ENCODE data around the gene ATF7IP.

ATF7IP gene

GRCh38 chr12:14481201-14481600, 115.7 kb downstream of the ATF7IP start:
- no peaks in the 10 kb centered on the region for H3K27me3 ChIP-seq (replicated peaks; ENCODE audit: control insufficient read depth, insufficient read depth, low read length)
- H3K36me3 ChIP-seq (ENCODE audit: control insufficient read depth, insufficient read depth, low read length) = peaks cover 23% of the 10 kb centered on the region
- no peak for TF ChIP-seq CTCF (IDR thresholded peaks at IDR 0.05; ENCODE audit: insufficient read depth, low read length, poor library complexity, severe bottlenecking)
- no peak for DNase-seq (ENCODE audit: extremely low read depth, insufficient read length)
- H3K4me3 ChIP-seq (replicated peaks; ENCODE audit: low read depth, low read length) = no peak overlapping the region

- Histone ChIP-seq H3K27me3 (replicated peaks; ENCODE audit: control insufficient read depth, insufficient read depth, low read length) (no peaks in the 10 kb centered on the region), H3K36me3 (ENCODE audit: control insufficient read depth, insufficient read depth, low read length) (peaks cover 23% of the 10 kb centered on the region), H3K4me3 (replicated peaks; ENCODE audit: low read depth, low read length) (no peak overlapping the region)
- no peak for TF ChIP-seq CTCF (IDR thresholded peaks at IDR 0.05; ENCODE audit: insufficient read depth, low read length, poor library complexity, severe bottlenecking)
- no peak for DNase-seq (ENCODE audit: extremely low read depth, insufficient read length)
Measured at GRCh38 chr12:14482361-14482760, 116.9 kb downstream of the ATF7IP start.

GRCh38 chr12:14482886-14483285, 117.4 kb downstream of the ATF7IP start:
- H3K36me3 ChIP-seq (ENCODE audit: control insufficient read depth, insufficient read depth, low read length) = peaks cover 23% of the 10 kb centered on the region
- no peaks in the 10 kb centered on the region for H3K27me3 ChIP-seq (replicated peaks; ENCODE audit: control insufficient read depth, insufficient read depth, low read length)
- no peak for TF ChIP-seq CTCF (IDR thresholded peaks at IDR 0.05; ENCODE audit: insufficient read depth, low read length, poor library complexity, severe bottlenecking)
- H3K4me3 ChIP-seq (replicated peaks; ENCODE audit: low read depth, low read length) = no peak overlapping the region
- DNase-seq (ENCODE audit: extremely low read depth, insufficient read length) = no peak

GRCh38 chr12:14495326-14495725, 129.8 kb downstream of the ATF7IP start:
- peaks cover 8% of the 10 kb centered on the region for H3K36me3 ChIP-seq (ENCODE audit: control insufficient read depth, insufficient read depth, low read length)

GRCh38 chr12:14505626-14506596, 140.4 kb downstream of the ATF7IP start:
- no peak for DNase-seq (ENCODE audit: extremely low read depth, insufficient read length)
- no peak for TF ChIP-seq CTCF (IDR thresholded peaks at IDR 0.05; ENCODE audit: insufficient read depth, low read length, poor library complexity, severe bottlenecking)
- H3K4me3 ChIP-seq (replicated peaks; ENCODE audit: low read depth, low read length) = no peak overlapping the region
- no peaks in the 10 kb centered on the region for H3K27me3 ChIP-seq (replicated peaks; ENCODE audit: control insufficient read depth, insufficient read depth, low read length)
- peaks cover 8% of the 10 kb centered on the region for H3K36me3 ChIP-seq (ENCODE audit: control insufficient read depth, insufficient read depth, low read length)

More at GRCh38 chr12:14495326-14495725, 129.8 kb downstream of the ATF7IP start:
- H3K4me3 ChIP-seq (replicated peaks; ENCODE audit: low read depth, low read length) = no peak overlapping the region
- no peak for TF ChIP-seq CTCF (IDR thresholded peaks at IDR 0.05; ENCODE audit: insufficient read depth, low read length, poor library complexity, severe bottlenecking)
- DNase-seq (ENCODE audit: extremely low read depth, insufficient read length) = no peak
- no peaks in the 10 kb centered on the region for H3K27me3 ChIP-seq (replicated peaks; ENCODE audit: control insufficient read depth, insufficient read depth, low read length)
